Measurements from ENCODE around the gene NR2C2.

Gene NR2C2

DNA sequence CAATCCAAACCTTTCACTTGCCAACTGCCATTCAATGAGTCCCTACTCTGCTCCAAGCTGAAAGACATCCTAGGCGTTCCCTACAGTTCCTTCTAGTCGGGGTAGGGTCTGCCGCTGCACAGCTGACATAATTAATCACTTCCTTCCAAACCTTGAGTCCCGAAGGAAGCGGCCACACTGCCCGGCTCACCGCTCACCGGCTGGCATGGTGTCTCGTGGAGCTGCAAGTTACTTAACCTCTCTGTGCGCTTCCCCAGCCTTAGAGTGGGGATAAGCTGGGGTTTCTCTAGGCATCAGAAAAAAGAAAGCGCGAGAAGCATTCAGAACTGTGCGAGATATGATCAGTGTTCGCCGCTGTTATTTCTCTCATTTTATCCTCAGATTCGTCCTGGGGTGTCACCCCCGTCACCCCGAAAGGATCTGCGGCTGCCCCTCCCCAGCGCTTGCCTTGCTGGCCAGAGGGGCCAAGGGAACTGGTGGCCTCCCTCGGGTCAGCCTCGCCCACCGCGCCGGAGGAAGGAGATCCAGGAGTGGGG is 117.0 kb downstream of the NR2C2 start:
- DNase-seq (ENCODE audit: low read depth): no peak

DNA sequence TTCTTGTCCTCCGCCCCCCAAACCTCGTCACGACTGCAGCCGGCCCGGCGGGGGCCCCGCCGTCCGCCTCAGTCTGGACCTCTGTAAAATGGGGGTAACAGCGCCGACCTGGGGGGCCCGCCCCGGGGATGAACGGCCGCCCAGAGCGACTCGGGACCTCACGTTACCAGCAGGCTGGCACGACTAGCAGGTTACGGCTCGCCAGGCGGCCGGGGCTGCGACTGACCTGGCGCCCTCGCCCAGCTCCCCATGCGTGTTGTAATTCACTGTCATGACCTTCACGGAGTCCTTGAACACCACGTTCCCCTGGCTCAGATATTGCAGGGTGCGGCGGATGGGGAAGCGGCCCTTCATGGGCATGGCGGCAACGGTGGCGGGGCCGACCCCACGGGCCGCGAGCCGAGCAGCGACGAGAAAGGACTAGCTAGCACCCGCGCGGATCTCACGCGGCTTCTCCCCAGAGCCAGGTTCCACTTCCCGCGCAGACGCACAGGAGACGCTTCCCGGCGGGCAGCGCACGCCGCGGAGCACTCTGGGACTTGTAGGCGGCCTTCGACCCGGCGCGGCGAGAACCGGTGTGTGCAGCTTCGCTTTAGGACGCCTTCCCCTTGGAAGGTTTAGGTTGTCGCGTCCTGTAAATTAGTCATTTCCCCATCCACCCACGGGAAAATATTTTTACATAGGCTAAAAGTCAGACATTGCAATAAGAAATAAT is 117.6 kb downstream of the NR2C2 start, which contains the start of gene MRPS25:
Gene MRPS25, minus strand, starts transcription at position 481 of the 715 bp plus-strand sequence. Its CDS starts 121 bp downstream, at position 360.
- peak; percentile 83 for DNase-seq (ENCODE audit: low read depth)

DNA sequence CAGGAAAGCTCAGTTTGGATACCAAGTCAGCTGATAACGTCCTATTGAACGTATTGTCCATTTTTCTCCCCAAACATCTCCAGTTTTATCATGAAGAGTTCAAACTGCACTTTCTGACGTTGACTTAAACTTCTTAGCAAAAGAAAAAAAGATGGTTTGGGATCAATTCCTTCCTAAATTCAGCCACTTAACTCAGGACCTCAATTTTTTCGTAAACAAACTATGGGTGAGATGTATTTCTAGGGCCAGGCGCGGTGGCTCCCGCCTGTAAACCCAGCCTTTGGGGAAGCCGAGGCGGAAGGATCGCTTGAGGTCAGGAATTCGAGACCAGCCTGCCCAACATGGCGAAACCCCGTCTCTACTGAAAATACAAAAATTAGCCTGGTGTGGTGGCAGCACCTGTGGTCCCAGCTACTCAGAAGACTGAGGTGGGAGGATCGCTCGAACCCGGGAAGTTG is 118.2 kb downstream of the NR2C2 start:
- DNase-seq (ENCODE audit: low read depth): no peak

DNA sequence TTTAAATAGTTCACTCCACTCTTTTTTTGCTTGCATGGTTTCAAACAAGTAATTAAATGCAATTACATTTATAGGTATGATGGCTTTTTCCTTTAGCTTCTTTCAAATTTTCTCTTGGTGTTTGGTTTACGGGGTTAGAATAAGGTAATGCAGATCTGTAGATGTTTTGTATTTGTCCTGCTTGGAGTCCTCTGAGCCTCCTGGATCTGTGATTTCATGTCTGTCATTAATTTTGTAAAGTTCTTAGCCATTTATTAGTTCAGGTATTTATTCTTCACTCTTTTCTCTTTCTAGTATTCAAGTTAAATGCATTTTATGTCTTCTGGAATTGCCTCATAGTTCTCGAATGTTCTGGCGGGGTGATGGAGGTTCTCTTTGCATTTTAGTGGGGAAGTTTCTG is 119.1 kb downstream of the NR2C2 start:
- DNase-seq (ENCODE audit: low read depth): no peak

- DNase-seq (ENCODE audit: low read depth): no peak
Measured at GRCh38 chr3:15069441-15069840, 122.1 kb downstream of the NR2C2 start.

GRCh38 chr3:15071699-15072098 is 124.3 kb downstream of the NR2C2 start:
- no peak for DNase-seq (ENCODE audit: low read depth)

DNA sequence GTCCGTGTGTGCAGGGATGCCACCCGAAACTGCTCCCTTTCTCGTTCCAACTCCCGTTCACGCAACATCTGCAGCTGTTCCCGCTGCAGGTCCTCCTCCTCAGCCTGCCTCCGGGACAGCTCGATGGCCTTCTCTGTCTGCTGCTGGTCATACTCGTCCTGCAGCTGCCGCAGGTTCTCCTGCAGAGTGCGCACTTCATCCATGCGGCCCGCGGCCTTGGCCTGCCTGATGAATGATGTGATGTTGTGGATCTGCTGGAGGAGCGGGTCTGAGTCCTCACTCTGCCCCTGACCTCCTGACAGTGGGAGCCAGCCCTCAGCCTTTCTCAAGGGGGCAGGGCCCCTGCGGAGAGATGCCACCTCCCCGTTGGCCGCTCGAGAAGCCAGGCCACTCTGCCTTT is 127.1 kb downstream of the NR2C2 start:
- no peak for DNase-seq (ENCODE audit: low read depth)

GRCh38 chr3:15079091-15079490 is 131.7 kb downstream of the NR2C2 start:
- DNase-seq (ENCODE audit: low read depth): no peak

GRCh38 chr3:15081960-15082664 is 134.7 kb downstream of the NR2C2 start:
- no peak for DNase-seq (ENCODE audit: low read depth)

DNA sequence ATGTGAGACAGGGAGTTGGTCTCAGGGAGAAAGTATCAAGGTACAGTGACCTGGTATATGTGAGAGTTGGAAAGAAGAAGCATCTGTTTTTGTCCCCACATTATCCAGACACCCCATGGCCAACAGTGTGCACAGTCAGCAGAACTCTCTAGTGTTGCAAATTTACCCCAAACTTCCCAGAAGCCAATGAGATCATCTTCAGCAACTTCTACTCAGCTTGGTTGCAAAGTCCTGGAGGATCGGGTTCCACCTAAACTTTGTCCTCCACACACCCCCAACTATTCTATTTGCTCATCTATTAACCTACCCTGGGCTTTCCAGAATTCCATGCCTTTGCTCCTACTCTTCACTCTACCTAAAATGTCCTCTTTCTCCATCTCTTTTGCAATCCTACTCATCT is 135.9 kb downstream of the NR2C2 start:
- DNase-seq (ENCODE audit: low read depth): no peak

DNA sequence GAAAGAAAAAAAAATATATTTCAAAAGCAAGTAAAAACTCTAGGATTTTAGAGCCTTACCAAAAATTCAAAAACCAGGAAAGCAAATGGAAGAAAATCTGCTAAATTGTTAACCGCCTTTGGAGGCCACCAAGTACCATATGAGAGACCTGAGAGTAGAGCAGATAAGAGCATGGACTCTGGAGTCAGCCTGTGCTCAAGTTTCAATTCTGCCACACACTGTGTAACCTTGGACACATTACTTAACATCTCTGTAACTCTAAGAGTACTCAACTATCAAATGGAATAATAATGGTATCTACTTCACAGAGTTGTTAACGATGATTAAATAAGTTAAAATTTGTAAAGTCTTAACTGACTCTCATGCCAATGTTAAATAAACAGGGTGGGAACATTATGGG is 138.9 kb downstream of the NR2C2 start:
- DNase-seq (ENCODE audit: low read depth): no peak

DNA sequence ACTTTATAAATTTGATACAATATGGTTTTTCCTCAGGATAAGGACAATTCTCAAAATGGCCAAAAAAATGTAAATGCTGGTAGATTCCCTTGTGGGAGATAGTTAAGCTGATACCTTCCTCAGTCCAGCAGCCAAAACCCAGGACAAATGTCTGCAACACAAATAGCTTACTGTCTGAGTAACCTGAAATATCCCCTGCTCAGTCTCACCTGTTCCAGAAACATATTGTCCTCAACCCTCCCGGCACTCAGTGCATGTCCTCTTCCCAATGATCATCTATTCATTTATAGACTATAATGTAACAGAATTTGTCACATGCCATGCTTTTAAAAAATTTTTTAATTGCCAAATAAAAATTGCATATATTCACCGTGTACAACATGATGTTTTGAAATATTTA is 139.3 kb downstream of the NR2C2 start:
- no peak for DNase-seq (ENCODE audit: low read depth)

DNA sequence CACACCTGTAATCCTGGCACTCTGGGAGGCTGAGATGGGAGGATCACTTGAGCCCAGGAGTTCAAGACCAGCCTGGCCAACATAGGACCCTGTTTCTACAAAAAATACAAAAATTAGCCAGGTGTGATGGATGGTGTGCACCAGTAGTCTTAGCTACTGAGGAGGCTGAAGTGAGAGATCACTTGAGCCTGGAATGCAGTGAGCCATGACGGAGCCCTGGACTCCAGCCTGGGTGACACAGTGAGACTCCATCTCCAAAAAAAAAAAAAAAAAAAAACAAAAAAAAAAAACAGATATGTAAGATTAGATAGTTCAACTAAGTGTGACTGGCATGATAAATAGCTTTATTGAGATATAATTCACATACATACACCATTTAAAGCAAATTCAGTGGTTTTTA is 141.8 kb downstream of the NR2C2 start:
- no peak for DNase-seq (ENCODE audit: low read depth)

GRCh38 chr3:15091575-15091974 is 144.2 kb downstream of the NR2C2 start:
- DNase-seq (ENCODE audit: low read depth): no peak

- no peak for DNase-seq (ENCODE audit: low read depth)
Measured at GRCh38 chr3:15092686-15093085, 145.3 kb downstream of the NR2C2 start.

GRCh38 chr3:15094187-15094875 is 146.9 kb downstream of the NR2C2 start:
- DNase-seq (ENCODE audit: low read depth): no peak

DNA sequence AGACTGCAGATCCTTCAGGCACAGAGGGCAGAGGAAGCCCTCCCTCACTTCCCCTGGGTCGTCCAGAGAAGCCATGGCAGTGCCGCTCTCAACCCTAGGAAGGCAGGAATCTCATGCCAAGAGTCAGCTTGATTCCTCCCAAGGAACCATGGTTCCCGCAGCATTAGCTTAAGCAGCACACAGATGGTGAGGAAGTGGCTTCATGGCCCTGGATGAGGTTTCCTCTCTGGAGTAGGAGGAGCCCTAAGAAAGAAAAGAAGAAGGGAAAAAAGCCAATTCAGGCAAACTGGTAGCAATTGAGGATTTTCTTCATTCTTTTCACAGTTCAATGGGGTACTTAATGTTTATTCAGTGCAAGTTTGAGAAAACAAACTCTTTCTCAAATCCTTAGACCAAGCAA is 148.7 kb downstream of the NR2C2 start:
- no peak for DNase-seq (ENCODE audit: low read depth)

- peak; percentile 11 for DNase-seq (ENCODE audit: low read depth)
Measured at GRCh38 chr3:15097891-15098290, 150.5 kb downstream of the NR2C2 start.

Data from stimulated activated CD8-positive, alpha-beta memory T cell treated with anti-CD3 and anti-CD28 coated beads, Interleukin-4, amount 100 ng/mL, for 24 hours (primary cell).